Astrocyte (in vitro differentiated cells and primary cell): ENCODE data around the gene MVD.

ENCODE experiments used
- EZH2 ChIP-seq: IDR thresholded peaks from 2 replicates; pipeline ENCODE4 v1.6.1; 2012; ENCODE audit warnings: mild to moderate bottlenecking, low read length, inconsistent platforms; ENCODE audit not compliant: insufficient read depth
- TF ChIP-seq, protein P1 (sequence below): IDR thresholded peaks from 2 replicates; pipeline ENCODE4 v1.5.1; 2011; ENCODE audit warnings: low read depth, mild to moderate bottlenecking, inconsistent platforms, low read length, moderate library complexity; ENCODE audit not compliant: insufficient read depth

DNA sequence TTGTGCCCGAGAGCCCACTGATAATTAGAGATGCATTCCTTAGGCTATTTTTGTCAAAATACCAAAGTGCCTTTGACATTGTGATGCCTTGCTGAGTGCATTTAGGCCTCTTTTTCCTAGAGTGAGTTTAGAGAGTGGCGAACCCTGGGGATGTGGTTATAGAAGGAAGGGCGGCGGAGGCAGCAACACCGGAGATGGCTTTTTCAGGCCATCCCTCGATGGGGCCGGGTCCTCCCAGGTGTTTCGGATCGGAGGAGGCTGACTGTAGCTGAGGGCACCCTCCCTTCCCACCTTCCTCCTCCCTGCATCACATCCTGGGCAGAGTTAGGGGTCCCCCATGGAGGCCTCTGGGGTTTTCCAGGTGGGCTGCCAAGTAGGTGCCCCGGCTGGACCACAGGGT is 30.0 kb upstream of the MVD start:
- TF ChIP-seq, protein P1, sequence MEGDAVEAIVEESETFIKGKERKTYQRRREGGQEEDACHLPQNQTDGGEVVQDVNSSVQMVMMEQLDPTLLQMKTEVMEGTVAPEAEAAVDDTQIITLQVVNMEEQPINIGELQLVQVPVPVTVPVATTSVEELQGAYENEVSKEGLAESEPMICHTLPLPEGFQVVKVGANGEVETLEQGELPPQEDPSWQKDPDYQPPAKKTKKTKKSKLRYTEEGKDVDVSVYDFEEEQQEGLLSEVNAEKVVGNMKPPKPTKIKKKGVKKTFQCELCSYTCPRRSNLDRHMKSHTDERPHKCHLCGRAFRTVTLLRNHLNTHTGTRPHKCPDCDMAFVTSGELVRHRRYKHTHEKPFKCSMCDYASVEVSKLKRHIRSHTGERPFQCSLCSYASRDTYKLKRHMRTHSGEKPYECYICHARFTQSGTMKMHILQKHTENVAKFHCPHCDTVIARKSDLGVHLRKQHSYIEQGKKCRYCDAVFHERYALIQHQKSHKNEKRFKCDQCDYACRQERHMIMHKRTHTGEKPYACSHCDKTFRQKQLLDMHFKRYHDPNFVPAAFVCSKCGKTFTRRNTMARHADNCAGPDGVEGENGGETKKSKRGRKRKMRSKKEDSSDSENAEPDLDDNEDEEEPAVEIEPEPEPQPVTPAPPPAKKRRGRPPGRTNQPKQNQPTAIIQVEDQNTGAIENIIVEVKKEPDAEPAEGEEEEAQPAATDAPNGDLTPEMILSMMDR: no peak
- no peak for TF ChIP-seq EZH2
